IMR-90 (cell line): Measurements from ENCODE around the gene ALCAM.

Experiments
- CHD1 ChIP-seq: IDR thresholded peaks from 2 replicates; pipeline ENCODE4 v1.6.1; 2012; ENCODE audit warnings: low read depth, low read length, improper control_type of control experiment
- ELK1 ChIP-seq: fragments of 150-350 bp; IDR thresholded peaks from 2 replicates; pipeline ENCODE4 v1.6.1; 2016; ENCODE audit warnings: low read depth, mild to moderate bottlenecking, low read length, moderate library complexity, borderline replicate concordance
- MXI1 ChIP-seq: IDR thresholded peaks from 2 replicates; pipeline ENCODE4 v1.6.1; 2012; ENCODE audit warnings: low read depth, mild to moderate bottlenecking, low read length, moderate library complexity, borderline replicate concordance
- POLR2A ChIP-seq: IDR thresholded peaks from 2 replicates; pipeline ENCODE4 v1.6.1; 2012; ENCODE audit warnings: mild to moderate bottlenecking, low read depth, low read length
- RAD21 ChIP-seq: IDR thresholded peaks from 2 replicates; pipeline ENCODE4 v1.6.1; 2012; ENCODE audit warnings: low read length, improper control_type of control experiment
- RCOR1 ChIP-seq: IDR thresholded peaks from 2 replicates; pipeline ENCODE4 v1.6.1; 2012; ENCODE audit warnings: mild to moderate bottlenecking, low read length, improper control_type of control experiment; ENCODE audit not compliant: insufficient replicate concordance
- RFX5 ChIP-seq: IDR thresholded peaks from 2 replicates; pipeline ENCODE4 v1.8.0; 2012; ENCODE audit warnings: low read depth, mild to moderate bottlenecking, low read length, moderate library complexity
- TF ChIP-seq, protein P1 (sequence below): conservative IDR thresholded peaks from 2 replicates; pipeline ENCODE4 v1.5.1; 2012; ENCODE audit warnings: mild to moderate bottlenecking, low read depth, low read length, improper control_type of control experiment

GRCh38 chr3:105401254-105401653 is 34.5 kb downstream of the ALCAM start:
- TF ChIP-seq CHD1 (no peak), POLR2A (no peak), RAD21 (no peak), RFX5 (no peak), RCOR1 (no peak), MXI1 (no peak), ELK1 (no peak)
- TF ChIP-seq, protein P1, sequence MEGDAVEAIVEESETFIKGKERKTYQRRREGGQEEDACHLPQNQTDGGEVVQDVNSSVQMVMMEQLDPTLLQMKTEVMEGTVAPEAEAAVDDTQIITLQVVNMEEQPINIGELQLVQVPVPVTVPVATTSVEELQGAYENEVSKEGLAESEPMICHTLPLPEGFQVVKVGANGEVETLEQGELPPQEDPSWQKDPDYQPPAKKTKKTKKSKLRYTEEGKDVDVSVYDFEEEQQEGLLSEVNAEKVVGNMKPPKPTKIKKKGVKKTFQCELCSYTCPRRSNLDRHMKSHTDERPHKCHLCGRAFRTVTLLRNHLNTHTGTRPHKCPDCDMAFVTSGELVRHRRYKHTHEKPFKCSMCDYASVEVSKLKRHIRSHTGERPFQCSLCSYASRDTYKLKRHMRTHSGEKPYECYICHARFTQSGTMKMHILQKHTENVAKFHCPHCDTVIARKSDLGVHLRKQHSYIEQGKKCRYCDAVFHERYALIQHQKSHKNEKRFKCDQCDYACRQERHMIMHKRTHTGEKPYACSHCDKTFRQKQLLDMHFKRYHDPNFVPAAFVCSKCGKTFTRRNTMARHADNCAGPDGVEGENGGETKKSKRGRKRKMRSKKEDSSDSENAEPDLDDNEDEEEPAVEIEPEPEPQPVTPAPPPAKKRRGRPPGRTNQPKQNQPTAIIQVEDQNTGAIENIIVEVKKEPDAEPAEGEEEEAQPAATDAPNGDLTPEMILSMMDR: no peak
